ENCODE results near the gene ADCY6.

Gene ADCY6

GRCh38 chr12:48780381-48781025, 8.4 kb downstream of the ADCY6 start:
- Histone ChIP-seq H3K9ac (ENCODE audit: low read depth, low read length) (no peak overlapping the region), H3K9me3 (replicated peaks; ENCODE audit: low read length) (no peaks in the 10 kb centered on the region), H3K36me3 (ENCODE audit: insufficient read depth, low read length) (peaks cover 12% of the 10 kb centered on the region), H3K4me2 (ENCODE audit: low read length) (no peak overlapping the region), H3K4me1 (ENCODE audit: control insufficient read depth, insufficient read depth, low read length) (peaks cover 7% of the 10 kb centered on the region), H3K27me3 (ENCODE audit: control insufficient read depth, insufficient read depth, low read length) (no peaks in the 10 kb centered on the region), H3K4me3 (ENCODE audit: low read length) (no peak overlapping the region)

GRCh38 chr12:48779869-48780268, 9.0 kb downstream of the ADCY6 start:
- Histone ChIP-seq H3K9ac (ENCODE audit: low read depth, low read length) (no peak overlapping the region), H3K27me3 (ENCODE audit: control insufficient read depth, insufficient read depth, low read length) (no peaks in the 10 kb centered on the region), H3K36me3 (ENCODE audit: insufficient read depth, low read length) (peaks cover 18% of the 10 kb centered on the region), H3K4me1 (ENCODE audit: control insufficient read depth, insufficient read depth, low read length) (peaks cover 7% of the 10 kb centered on the region), H3K4me2 (ENCODE audit: low read length) (no peak overlapping the region), H3K4me3 (ENCODE audit: low read length) (no peak overlapping the region), H3K9me3 (replicated peaks; ENCODE audit: low read length) (no peaks in the 10 kb centered on the region)

GRCh38 chr12:48777501-48778400, 11.1 kb downstream of the ADCY6 start:
- no peak overlapping the region for H3K4me3 ChIP-seq (ENCODE audit: low read length)
- no peaks in the 10 kb centered on the region for H3K27me3 ChIP-seq (ENCODE audit: control insufficient read depth, insufficient read depth, low read length)
- peaks cover 7% of the 10 kb centered on the region for H3K4me1 ChIP-seq (ENCODE audit: control insufficient read depth, insufficient read depth, low read length)
- H3K4me2 ChIP-seq (ENCODE audit: low read length) = no peak overlapping the region
- no peaks in the 10 kb centered on the region for H3K9me3 ChIP-seq (replicated peaks; ENCODE audit: low read length)
- H3K9ac ChIP-seq (ENCODE audit: low read depth, low read length) = no peak overlapping the region
- peaks cover 39% of the 10 kb centered on the region for H3K36me3 ChIP-seq (ENCODE audit: insufficient read depth, low read length)

GRCh38 chr12:48776956-48777355, 11.9 kb downstream of the ADCY6 start:
- Histone ChIP-seq H3K9me3 (replicated peaks; ENCODE audit: low read length) (no peaks in the 10 kb centered on the region), H3K27me3 (ENCODE audit: control insufficient read depth, insufficient read depth, low read length) (no peaks in the 10 kb centered on the region), H3K9ac (ENCODE audit: low read depth, low read length) (no peak overlapping the region), H3K4me2 (ENCODE audit: low read length) (no peak overlapping the region), H3K36me3 (ENCODE audit: insufficient read depth, low read length) (peaks cover 46% of the 10 kb centered on the region), H3K4me1 (ENCODE audit: control insufficient read depth, insufficient read depth, low read length) (peaks cover 7% of the 10 kb centered on the region), H3K4me3 (ENCODE audit: low read length) (no peak overlapping the region)

GRCh38 chr12:48775991-48776649, 12.8 kb downstream of the ADCY6 start:
- Histone ChIP-seq H3K9ac (ENCODE audit: low read depth, low read length) (no peak overlapping the region), H3K4me1 (ENCODE audit: control insufficient read depth, insufficient read depth, low read length) (peaks cover 7% of the 10 kb centered on the region), H3K36me3 (ENCODE audit: insufficient read depth, low read length) (peaks cover 53% of the 10 kb centered on the region), H3K4me2 (ENCODE audit: low read length) (no peak overlapping the region), H3K9me3 (replicated peaks; ENCODE audit: low read length) (no peaks in the 10 kb centered on the region), H3K4me3 (ENCODE audit: low read length) (no peak overlapping the region), H3K27me3 (ENCODE audit: control insufficient read depth, insufficient read depth, low read length) (no peaks in the 10 kb centered on the region)

GRCh38 chr12:48775299-48775698, 13.6 kb downstream of the ADCY6 start:
- Histone ChIP-seq H3K9ac (ENCODE audit: low read depth, low read length) (no peak overlapping the region), H3K27me3 (ENCODE audit: control insufficient read depth, insufficient read depth, low read length) (no peaks in the 10 kb centered on the region), H3K4me3 (ENCODE audit: low read length) (no peak overlapping the region), H3K9me3 (replicated peaks; ENCODE audit: low read length) (no peaks in the 10 kb centered on the region), H3K4me2 (ENCODE audit: low read length) (no peak overlapping the region), H3K36me3 (ENCODE audit: insufficient read depth, low read length) (peaks cover 61% of the 10 kb centered on the region), H3K4me1 (ENCODE audit: control insufficient read depth, insufficient read depth, low read length) (peaks cover 4% of the 10 kb centered on the region)

GRCh38 chr12:48774516-48774915, 14.4 kb downstream of the ADCY6 start:
- H3K9me3 ChIP-seq (replicated peaks; ENCODE audit: low read length) = no peaks in the 10 kb centered on the region
- no peaks in the 10 kb centered on the region for H3K4me1 ChIP-seq (ENCODE audit: control insufficient read depth, insufficient read depth, low read length)
- no peak overlapping the region for H3K9ac ChIP-seq (ENCODE audit: low read depth, low read length)
- H3K4me3 ChIP-seq (ENCODE audit: low read length) = no peak overlapping the region
- H3K4me2 ChIP-seq (ENCODE audit: low read length) = no peak overlapping the region
- H3K36me3 ChIP-seq (ENCODE audit: insufficient read depth, low read length) = peaks cover 64% of the 10 kb centered on the region
- H3K27me3 ChIP-seq (ENCODE audit: control insufficient read depth, insufficient read depth, low read length) = no peaks in the 10 kb centered on the region

GRCh38 chr12:48773686-48774085, 15.2 kb downstream of the ADCY6 start:
- Histone ChIP-seq H3K4me3 (ENCODE audit: low read length) (no peak overlapping the region), H3K9me3 (replicated peaks; ENCODE audit: low read length) (no peaks in the 10 kb centered on the region), H3K4me1 (ENCODE audit: control insufficient read depth, insufficient read depth, low read length) (no peaks in the 10 kb centered on the region), H3K27me3 (ENCODE audit: control insufficient read depth, insufficient read depth, low read length) (no peaks in the 10 kb centered on the region), H3K36me3 (ENCODE audit: insufficient read depth, low read length) (peaks cover 67% of the 10 kb centered on the region), H3K9ac (ENCODE audit: low read depth, low read length) (no peak overlapping the region), H3K4me2 (ENCODE audit: low read length) (no peak overlapping the region)

- Histone ChIP-seq H3K4me3 (ENCODE audit: low read length) (no peak overlapping the region), H3K27me3 (ENCODE audit: control insufficient read depth, insufficient read depth, low read length) (no peaks in the 10 kb centered on the region), H3K4me2 (ENCODE audit: low read length) (no peak overlapping the region), H3K9me3 (replicated peaks; ENCODE audit: low read length) (no peaks in the 10 kb centered on the region), H3K9ac (ENCODE audit: low read depth, low read length) (no peak overlapping the region), H3K4me1 (ENCODE audit: control insufficient read depth, insufficient read depth, low read length) (no peaks in the 10 kb centered on the region), H3K36me3 (ENCODE audit: insufficient read depth, low read length) (peaks cover 76% of the 10 kb centered on the region)
These were observed 17.2 kb downstream of the ADCY6 start for GRCh38 chr12:48771588-48772112.

GRCh38 chr12:48770756-48771155, 18.1 kb downstream of the ADCY6 start:
- H3K4me3 ChIP-seq (ENCODE audit: low read length) = no peak overlapping the region
- peaks cover 74% of the 10 kb centered on the region for H3K36me3 ChIP-seq (ENCODE audit: insufficient read depth, low read length)
- no peak overlapping the region for H3K4me2 ChIP-seq (ENCODE audit: low read length)
- no peaks in the 10 kb centered on the region for H3K27me3 ChIP-seq (ENCODE audit: control insufficient read depth, insufficient read depth, low read length)
- no peak overlapping the region for H3K9ac ChIP-seq (ENCODE audit: low read depth, low read length)
- H3K9me3 ChIP-seq (replicated peaks; ENCODE audit: low read length) = no peaks in the 10 kb centered on the region
- H3K4me1 ChIP-seq (ENCODE audit: control insufficient read depth, insufficient read depth, low read length) = peaks cover 8% of the 10 kb centered on the region

GRCh38 chr12:48768736-48769135, 20.2 kb downstream of the ADCY6 start:
- no peak overlapping the region for H3K4me2 ChIP-seq (ENCODE audit: low read length)
- peaks cover 11% of the 10 kb centered on the region for H3K4me1 ChIP-seq (ENCODE audit: control insufficient read depth, insufficient read depth, low read length)
- H3K36me3 ChIP-seq (ENCODE audit: insufficient read depth, low read length) = peaks cover 64% of the 10 kb centered on the region
- no peak overlapping the region for H3K9ac ChIP-seq (ENCODE audit: low read depth, low read length)
- no peaks in the 10 kb centered on the region for H3K9me3 ChIP-seq (replicated peaks; ENCODE audit: low read length)
- no peaks in the 10 kb centered on the region for H3K27me3 ChIP-seq (ENCODE audit: control insufficient read depth, insufficient read depth, low read length)
- H3K4me3 ChIP-seq (ENCODE audit: low read length) = no peak overlapping the region
